HG02970 (cell line): Measurements from ENCODE around the gene XRCC1.
A peak's percentile ranks its signal among the peaks of the same experiment; 100 is the strongest.
"Not testable (repeated sequence)": the region's sequence is repeated elsewhere in the genome, so short reads cannot be mapped to it uniquely, and the experiment has no call there.

Source experiments
- ATAC-seq: cut with Tn5 transposase; IDR thresholded peaks from one replicate; pipeline ENCODE4 v1.9.1; 2021; ENCODE audit warnings: mild to moderate bottlenecking, moderate library complexity, moderate number of reproducible peaks; ENCODE audit not compliant: unreplicated experiment, low FRiP score

XRCC1 gene

DNA sequence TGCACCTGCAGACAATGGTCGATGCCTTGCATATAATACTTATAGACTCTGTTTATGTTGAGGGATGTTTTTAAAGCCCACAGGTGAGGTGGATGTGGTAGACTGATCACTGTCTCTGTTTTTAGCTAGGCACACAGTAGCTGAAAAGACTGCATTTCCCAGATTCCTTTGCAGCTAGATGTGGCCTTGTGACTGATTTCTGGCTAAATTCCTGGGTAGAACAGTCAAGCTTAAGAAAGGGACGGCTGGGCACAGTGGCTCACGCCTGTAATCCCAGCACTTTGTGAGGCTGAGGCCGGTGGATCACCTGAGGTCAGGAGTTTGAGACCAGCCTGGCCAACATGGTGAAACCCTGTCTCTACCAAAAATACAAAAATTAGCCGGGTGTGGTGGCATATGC, 25.0 kb upstream of the XRCC1 start:
- ATAC-seq: not testable (repeated sequence)

DNA sequence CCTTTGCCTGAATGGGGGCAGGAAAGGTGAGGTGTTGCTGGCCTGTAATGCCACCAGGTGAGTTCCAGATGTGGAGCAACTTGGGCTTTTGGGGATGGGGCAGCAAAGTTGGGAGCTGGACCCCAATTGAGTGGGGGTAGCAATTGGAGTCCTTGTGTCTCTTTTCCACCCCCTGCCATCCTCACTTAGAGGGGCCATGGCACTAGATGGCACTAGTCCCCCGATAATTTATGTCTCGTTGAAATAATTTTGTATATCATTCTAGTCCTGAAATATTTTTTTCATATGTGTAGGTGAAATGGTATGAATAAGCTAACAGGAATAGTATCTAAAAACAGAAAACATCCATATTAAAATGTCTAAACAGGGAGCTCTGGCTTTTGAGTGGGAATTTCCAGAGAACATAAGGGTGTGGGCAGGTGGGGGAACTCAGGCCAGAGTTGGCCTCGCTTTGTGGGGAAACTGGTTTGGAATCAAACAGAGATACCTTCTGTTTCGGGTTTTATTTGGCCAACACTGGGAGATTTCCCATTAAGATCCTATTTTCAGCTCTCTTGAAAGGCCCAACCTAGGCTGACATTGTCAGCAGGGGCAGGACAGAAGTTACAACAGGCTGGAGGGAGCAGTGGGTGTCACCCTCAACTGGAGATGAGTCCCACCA, 24.4 kb upstream of the XRCC1 start:
- ATAC-seq: no peak

GRCh38 chr19:43598445-43599240, 23.3 kb upstream of the XRCC1 start:
- ATAC-seq: no peak

GRCh38 chr19:43597876-43598275, 22.5 kb upstream of the XRCC1 start:
- no peak for ATAC-seq

DNA sequence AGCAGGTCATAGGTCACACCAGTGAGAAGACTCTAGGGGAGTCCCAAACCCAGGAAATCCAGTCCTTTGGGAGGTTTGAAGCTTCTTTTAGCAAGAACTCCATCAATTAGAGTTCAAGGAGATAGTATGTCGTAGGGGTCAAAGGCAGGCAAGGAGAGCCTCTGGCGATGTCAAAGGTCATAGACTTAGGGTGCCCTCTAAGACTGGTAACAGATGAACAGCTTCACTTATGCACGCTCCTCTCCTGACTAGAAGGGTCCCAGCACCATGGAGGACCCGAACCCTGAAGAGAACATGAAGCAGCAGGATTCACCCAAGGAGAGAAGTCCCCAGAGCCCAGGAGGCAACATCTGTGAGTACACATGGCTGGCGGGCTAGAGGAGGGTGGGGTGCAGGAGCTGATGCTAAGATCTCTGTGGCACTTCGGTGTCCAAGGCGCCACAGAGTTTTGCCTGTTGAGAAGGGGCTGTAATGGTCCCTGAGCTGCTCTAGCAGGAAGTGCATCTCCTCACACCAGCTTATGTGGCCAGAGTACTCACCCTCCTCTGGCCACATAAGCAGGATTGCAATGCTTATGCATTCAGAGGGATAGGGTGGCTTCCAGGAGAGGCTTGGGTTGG, 21.6 kb upstream of the XRCC1 start:
- no peak for ATAC-seq

- peak; percentile 91 for ATAC-seq
These were observed 20.9 kb upstream of the XRCC1 start, which contains the start of the genes IRGQ and ZNF576 for GRCh38 chr19:43595999-43596841. TSS of gene IRGQ (minus strand) at chr19:43596134. CDS start at chr19:43595338, 796 bp downstream. TSS of gene ZNF576 (plus strand) at chr19:43596595. CDS start at chr19:43597109, 514 bp downstream.

GRCh38 chr19:43595605-43595998, 20.3 kb upstream of the XRCC1 start:
- peak; percentile 2 for ATAC-seq

GRCh38 chr19:43594710-43595604, 19.6 kb upstream of the XRCC1 start:
- ATAC-seq: no peak

DNA sequence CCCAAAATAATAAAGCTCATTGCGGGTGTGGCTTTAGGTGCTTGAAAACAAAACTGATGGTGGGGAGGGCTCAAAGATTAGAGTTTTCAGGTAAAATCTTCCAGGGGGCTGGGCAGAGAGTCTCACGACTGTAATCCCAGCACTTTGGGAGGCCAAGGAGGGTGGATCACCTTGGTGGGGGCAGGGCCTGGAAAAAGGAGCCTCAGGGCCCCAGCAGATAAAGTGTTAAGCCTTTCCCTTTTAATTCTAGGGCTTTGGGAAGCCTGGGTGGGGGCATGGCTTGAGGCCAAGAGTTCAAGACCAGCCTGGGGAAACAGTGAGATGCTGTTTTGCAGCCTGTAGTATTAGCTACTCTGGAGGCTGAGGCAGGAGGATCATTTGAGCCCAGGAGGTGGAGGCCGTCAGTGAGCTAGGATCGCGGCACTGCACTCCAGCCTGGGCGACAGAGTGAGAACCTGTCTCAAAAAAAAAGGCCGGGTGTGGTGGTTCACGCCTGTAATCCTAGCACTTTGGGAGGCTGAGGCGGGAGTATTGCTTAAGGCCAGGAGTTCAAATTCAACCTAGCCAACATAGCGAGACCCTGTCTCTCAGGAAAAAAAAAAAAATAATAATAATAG, 18.9 kb upstream of the XRCC1 start:
- ATAC-seq: no peak

- ATAC-seq: no peak
These were observed 17.5 kb upstream of the XRCC1 start for GRCh38 chr19:43592800-43593350.

- no peak for ATAC-seq
These were observed 16.8 kb upstream of the XRCC1 start for GRCh38 chr19:43591904-43592772.

GRCh38 chr19:43589678-43590077, 14.4 kb upstream of the XRCC1 start:
- no peak for ATAC-seq

- ATAC-seq: no peak
These were observed 13.9 kb upstream of the XRCC1 start for GRCh38 chr19:43589277-43589676.

DNA sequence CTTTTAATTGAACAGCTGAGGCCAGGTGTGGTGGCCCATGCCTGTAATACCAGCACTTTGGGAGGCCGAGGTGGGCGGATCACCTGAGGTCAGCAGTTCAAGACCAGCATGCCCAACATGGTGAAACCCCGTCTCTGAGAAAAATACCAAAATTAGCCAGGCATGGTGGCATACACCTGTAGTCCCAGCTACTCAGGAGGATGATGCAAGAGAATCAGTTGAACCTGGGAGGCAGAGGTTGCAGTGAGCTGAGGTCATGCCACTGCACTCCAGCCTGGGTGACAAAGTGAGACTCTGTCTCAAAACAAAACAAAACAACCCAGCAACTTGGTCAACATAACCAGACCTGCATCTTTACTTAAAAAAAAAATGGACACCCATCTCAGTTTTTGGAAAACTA, 11.7 kb upstream of the XRCC1 start:
- ATAC-seq: not testable (repeated sequence)

DNA sequence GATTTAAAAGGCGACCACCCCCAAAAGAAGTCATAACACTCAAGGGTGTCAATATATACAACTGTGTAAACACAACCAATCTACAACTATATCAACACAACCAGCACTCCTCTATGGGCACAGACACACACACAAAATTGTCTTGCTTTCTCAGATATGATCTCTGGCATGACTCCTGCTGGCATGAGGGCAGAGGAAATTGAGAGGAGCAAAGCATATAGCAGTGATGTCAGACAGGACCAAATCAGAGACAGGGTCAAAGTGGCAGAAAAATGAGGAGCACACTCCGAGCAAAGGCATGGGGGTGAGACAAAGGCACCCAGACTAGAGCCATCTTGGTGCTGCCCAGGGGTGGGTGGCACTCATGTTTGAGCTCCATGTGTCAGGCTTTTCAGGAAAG, 11.0 kb upstream of the XRCC1 start:
- ATAC-seq: no peak

DNA sequence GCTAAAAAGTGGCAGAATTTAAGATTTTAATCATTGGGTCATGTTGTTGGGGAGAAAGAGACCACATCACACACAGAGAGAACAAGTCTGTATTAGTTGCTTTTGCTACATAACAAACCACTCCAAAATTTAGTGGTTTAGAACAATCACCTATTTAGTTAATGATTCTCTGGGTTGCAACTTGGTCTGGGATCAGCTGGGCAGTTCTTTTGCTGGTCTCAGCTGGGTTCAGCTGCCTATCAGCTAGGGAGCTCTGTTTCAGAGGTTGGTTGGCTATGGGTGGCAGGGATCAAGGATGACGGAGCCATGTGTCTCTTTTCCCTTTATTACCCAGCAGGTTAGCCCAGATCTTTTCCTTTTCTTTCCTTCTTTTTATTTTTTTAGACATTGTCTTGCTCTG, 9.2 kb upstream of the XRCC1 start:
- ATAC-seq: no peak

DNA sequence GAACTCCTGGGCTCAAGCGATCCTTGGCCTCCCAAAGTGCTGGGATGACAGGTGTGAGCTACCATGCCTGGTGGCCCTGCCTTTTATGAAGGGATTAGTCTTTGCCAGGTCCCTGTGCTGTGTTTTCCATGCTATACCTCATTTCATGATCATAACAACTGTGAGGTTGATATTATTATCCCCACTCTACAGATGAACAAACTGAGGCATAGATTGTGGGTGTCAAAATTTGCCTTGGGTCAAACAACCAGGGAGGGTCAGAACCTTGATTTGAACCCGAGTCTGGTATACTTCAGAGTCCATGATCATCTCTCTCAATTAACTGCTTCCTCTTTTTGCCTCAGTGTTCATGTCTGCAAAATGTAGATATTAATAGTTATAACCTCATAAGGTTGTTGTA, 7.2 kb upstream of the XRCC1 start:
- ATAC-seq: no peak

GRCh38 chr19:43581467-43581866, 6.1 kb upstream of the XRCC1 start:
- no peak for ATAC-seq
